ENCODE measurements around the gene ATG9B.
A peak's percentile ranks its signal among the peaks of the same experiment; 100 is the strongest.
"Not testable (repeated sequence)": the region's sequence is repeated elsewhere in the genome, so short reads cannot be mapped to it uniquely, and the experiment has no call there.

ATG9B gene

GRCh38 chr7:151026771-151027727 is 2.8 kb upstream of the ATG9B start:
- Histone ChIP-seq H3K27me3 (ENCODE audit: control insufficient read depth in 1 of 2, insufficient read depth in 1 of 2, low read length in 2 of 2) (peaks cover 7 to 14% of the 10 kb centered on the region in 2 experiments), H3K4me3 (ENCODE audit: insufficient read depth in 1 of 2, low read depth in 1 of 2, low read length in 2 of 2) (peak overlapping the region in 1 of 2 experiments; percentile 92), H4K8ac (ENCODE audit: low read length) (peak overlapping the region; percentile 80), H3K9ac (ENCODE audit: low read length) (peak overlapping the region; percentile 92)
- H2BK15ac ChIP-seq (ENCODE audit: low read depth, poor library complexity, severe bottlenecking); H2BK12ac ChIP-seq (ENCODE audit: low read length in 2 of 2); H3K4me1 ChIP-seq (ENCODE audit: control insufficient read depth, insufficient read depth, low read depth, low read length); H2AFZ ChIP-seq (ENCODE audit: low read depth, low read length); H3K36me3 ChIP-seq (ENCODE audit: control insufficient read depth in 1 of 2, insufficient read depth in 2 of 2, low read depth in 1 of 2, low read length in 2 of 2); H3K4me2 ChIP-seq (ENCODE audit: low read length, poor library complexity, severe bottlenecking); H2BK120ac ChIP-seq (ENCODE audit: low read depth, low read length); H3K14ac ChIP-seq (ENCODE audit: low read length in 2 of 2); H3K4ac ChIP-seq (ENCODE audit: low read depth in 1 of 2, low read length in 2 of 2); H3K18ac ChIP-seq (ENCODE audit: low read depth in 1 of 2, low read length in 2 of 2); H2BK5ac ChIP-seq (ENCODE audit: low read depth, low read length, poor library complexity, severe bottlenecking); H3K9me3 ChIP-seq (ENCODE audit: control insufficient read depth, low read length); H3K79me1 ChIP-seq (replicated peaks; ENCODE audit: low read length, poor library complexity, severe bottlenecking); H2AK5ac ChIP-seq (ENCODE audit: low read length, severe bottlenecking); H3K27ac ChIP-seq (ENCODE audit: low read length, poor library complexity, severe bottlenecking); H3K23ac ChIP-seq (ENCODE audit: low read length in 2 of 2); H4K91ac ChIP-seq (ENCODE audit: low read length): not testable (repeated sequence)
- WGBS = 34% methylated on average over 16 of the region's 19 CpGs
- DNase-seq = peak; percentile 12

DNA sequence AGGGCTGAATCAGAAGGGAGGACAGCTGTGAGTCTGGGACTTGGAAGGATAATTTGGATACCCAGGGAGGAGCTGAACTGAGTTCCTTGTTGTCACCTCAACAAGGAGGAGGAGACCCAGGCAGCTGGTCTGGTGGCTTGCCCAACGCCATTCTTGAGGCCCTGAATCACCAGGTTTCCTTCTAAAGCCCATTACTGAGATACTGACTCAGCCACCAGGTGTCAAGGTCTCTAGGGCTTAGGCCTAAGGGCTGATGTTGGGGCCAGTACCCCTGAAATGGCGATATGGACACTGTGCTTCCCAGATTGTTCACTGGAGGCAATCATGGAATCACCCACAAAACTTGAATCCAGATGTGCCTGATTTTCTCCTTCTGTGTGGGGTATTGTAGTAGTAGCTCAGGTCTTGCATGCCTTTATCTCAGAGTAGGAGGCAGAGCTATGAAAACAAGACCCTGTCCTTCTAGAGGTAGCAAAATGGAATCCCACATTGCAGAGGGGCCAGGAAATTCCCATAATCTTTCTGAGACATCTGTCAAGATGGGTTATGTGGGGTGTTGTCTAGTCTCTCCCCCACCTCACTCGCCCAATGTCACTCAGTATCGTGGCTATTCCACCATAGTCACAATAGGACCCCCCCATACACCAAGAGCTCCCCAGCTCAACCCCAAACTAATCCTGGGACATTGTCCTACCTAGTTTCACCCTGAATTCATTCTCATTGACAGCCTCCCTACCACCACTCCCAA is 1.8 kb upstream of the ATG9B start:
- Histone ChIP-seq H2BK5ac (ENCODE audit: low read depth, low read length, poor library complexity, severe bottlenecking) (no peak overlapping the region), H4K91ac (ENCODE audit: low read length) (no peak overlapping the region), H3K79me1 (replicated peaks; ENCODE audit: low read length, poor library complexity, severe bottlenecking) (peaks cover 5% of the 10 kb centered on the region), H4K8ac (ENCODE audit: low read length) (no peak overlapping the region), H2BK15ac (ENCODE audit: low read depth, poor library complexity, severe bottlenecking) (no peak overlapping the region), H3K4me1 (ENCODE audit: control insufficient read depth, insufficient read depth, low read depth, low read length) (peaks cover 6% of the 10 kb centered on the region), H2BK12ac (ENCODE audit: low read length in 2 of 2) (no peak overlapping the region), H3K4ac (ENCODE audit: low read depth in 1 of 2, low read length in 2 of 2) (no peak overlapping the region), H2AK5ac (ENCODE audit: low read length, severe bottlenecking) (no peak overlapping the region), H3K4me2 (ENCODE audit: low read length, poor library complexity, severe bottlenecking) (no peak overlapping the region), H3K23ac (ENCODE audit: low read length in 2 of 2) (no peak overlapping the region), H3K14ac (ENCODE audit: low read length in 2 of 2) (no peak overlapping the region), H3K18ac (ENCODE audit: low read depth in 1 of 2, low read length in 2 of 2) (no peak overlapping the region), H3K36me3 (ENCODE audit: control insufficient read depth in 1 of 2, insufficient read depth in 2 of 2, low read depth in 1 of 2, low read length in 2 of 2) (no peaks in the 10 kb centered on the region), H3K4me3 (ENCODE audit: insufficient read depth in 1 of 2, low read depth in 1 of 2, low read length in 2 of 2) (no peak overlapping the region), H3K27me3 (ENCODE audit: control insufficient read depth in 1 of 2, insufficient read depth in 1 of 2, low read length in 2 of 2) (peaks cover 11 to 16% of the 10 kb centered on the region in 2 experiments), H3K9me3 (ENCODE audit: control insufficient read depth, low read length) (no peaks in the 10 kb centered on the region), H2BK120ac (ENCODE audit: low read depth, low read length) (no peak overlapping the region), H2AFZ (ENCODE audit: low read depth, low read length) (no peak overlapping the region), H3K27ac (ENCODE audit: low read length, poor library complexity, severe bottlenecking) (no peak overlapping the region), H3K9ac (ENCODE audit: low read length) (no peak overlapping the region)
- 90% methylated on average over 4 of the region's 4 CpGs for WGBS
- peak; percentile 46 for DNase-seq

- 88% methylated on average over 9 of the region's 10 CpGs for WGBS
- DNase-seq = no peak
- H2BK5ac ChIP-seq (ENCODE audit: low read depth, low read length, poor library complexity, severe bottlenecking) = no peak overlapping the region
- H2AK5ac ChIP-seq (ENCODE audit: low read length, severe bottlenecking) = no peak overlapping the region
- H3K4me1 ChIP-seq (ENCODE audit: control insufficient read depth, insufficient read depth, low read depth, low read length) = peaks cover 12% of the 10 kb centered on the region
- H3K79me1 ChIP-seq (replicated peaks; ENCODE audit: low read length, poor library complexity, severe bottlenecking) = no peaks in the 10 kb centered on the region
- H3K27ac ChIP-seq (ENCODE audit: low read length, poor library complexity, severe bottlenecking) = no peak overlapping the region
- peak overlapping the region in 1 of 2 experiments; percentile 5 for H3K4me3 ChIP-seq (ENCODE audit: insufficient read depth in 1 of 2, low read depth in 1 of 2, low read length in 2 of 2)
- H2BK12ac ChIP-seq (ENCODE audit: low read length in 2 of 2) = peak overlapping the region in 1 of 2 experiments; percentile 76
- H3K14ac ChIP-seq (ENCODE audit: low read length in 2 of 2) = peak overlapping the region in 1 of 2 experiments; percentile 56
- H3K23ac ChIP-seq (ENCODE audit: low read length in 2 of 2) = peak overlapping the region in 1 of 2 experiments; percentile 24
- H3K36me3 ChIP-seq (ENCODE audit: control insufficient read depth in 1 of 2, insufficient read depth in 2 of 2, low read depth in 1 of 2, low read length in 2 of 2) = no peaks in the 10 kb centered on the region
- H3K4ac ChIP-seq (ENCODE audit: low read depth in 1 of 2, low read length in 2 of 2) = peak overlapping the region; percentile 14 to 17
- H3K9ac ChIP-seq (ENCODE audit: low read length) = no peak overlapping the region
- no peak overlapping the region for H4K8ac ChIP-seq (ENCODE audit: low read length)
- peak overlapping the region; percentile 31 for H4K91ac ChIP-seq (ENCODE audit: low read length)
- no peak overlapping the region for H2BK120ac ChIP-seq (ENCODE audit: low read depth, low read length)
- no peak overlapping the region for H2AFZ ChIP-seq (ENCODE audit: low read depth, low read length)
- H3K4me2 ChIP-seq (ENCODE audit: low read length, poor library complexity, severe bottlenecking) = no peak overlapping the region
- peaks cover 39 to 41% of the 10 kb centered on the region in 2 experiments for H3K27me3 ChIP-seq (ENCODE audit: control insufficient read depth in 1 of 2, insufficient read depth in 1 of 2, low read length in 2 of 2)
- H3K18ac ChIP-seq (ENCODE audit: low read depth in 1 of 2, low read length in 2 of 2) = no peak overlapping the region
- no peak overlapping the region for H2BK15ac ChIP-seq (ENCODE audit: low read depth, poor library complexity, severe bottlenecking)
- H3K9me3 ChIP-seq (ENCODE audit: control insufficient read depth, low read length) = no peaks in the 10 kb centered on the region
Observed at GRCh38 chr7:151023232-151023631, 1.1 kb downstream of the ATG9B start.

DNA sequence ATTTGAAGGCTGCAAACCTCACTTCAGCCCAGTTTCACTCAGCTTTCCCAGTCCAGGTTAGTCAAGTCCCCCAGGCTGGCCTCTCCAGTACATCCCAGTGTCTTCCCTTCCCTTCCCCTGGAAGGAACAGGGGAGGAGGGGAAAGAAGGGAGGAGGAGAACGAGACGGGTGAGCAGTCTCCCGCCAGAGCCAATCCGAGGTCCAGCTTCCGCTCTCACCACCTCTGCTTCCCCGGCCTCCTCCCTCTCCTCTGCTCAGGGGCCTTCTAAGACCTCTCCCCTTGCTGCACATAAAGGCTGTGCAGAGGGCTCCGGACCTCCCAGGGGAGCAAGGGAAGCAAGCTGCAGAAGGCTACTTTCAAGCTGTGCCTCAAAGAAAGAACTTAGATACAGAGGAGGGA is 4.1 kb downstream of the ATG9B start:
- Histone ChIP-seq H3K18ac (ENCODE audit: low read depth in 1 of 2, low read length in 2 of 2) (peak overlapping the region in 1 of 2 experiments; percentile 89), H3K79me1 (replicated peaks; ENCODE audit: low read length, poor library complexity, severe bottlenecking) (no peaks in the 10 kb centered on the region), H3K27me3 (ENCODE audit: control insufficient read depth in 1 of 2, insufficient read depth in 1 of 2, low read length in 2 of 2) (peaks cover 56 to 60% of the 10 kb centered on the region in 2 experiments), H2BK15ac (ENCODE audit: low read depth, poor library complexity, severe bottlenecking) (peak overlapping the region; percentile 44), H3K27ac (ENCODE audit: low read length, poor library complexity, severe bottlenecking) (no peak overlapping the region), H2BK5ac (ENCODE audit: low read depth, low read length, poor library complexity, severe bottlenecking) (no peak overlapping the region), H3K14ac (ENCODE audit: low read length in 2 of 2) (no peak overlapping the region), H3K23ac (ENCODE audit: low read length in 2 of 2) (no peak overlapping the region), H2BK12ac (ENCODE audit: low read length in 2 of 2) (peak overlapping the region in 1 of 2 experiments; percentile 42), H2BK120ac (ENCODE audit: low read depth, low read length) (peak overlapping the region; percentile 67), H2AK5ac (ENCODE audit: low read length, severe bottlenecking) (no peak overlapping the region), H4K8ac (ENCODE audit: low read length) (peak overlapping the region; percentile 77), H3K9me3 (ENCODE audit: control insufficient read depth, low read length) (no peaks in the 10 kb centered on the region), H2AFZ (ENCODE audit: low read depth, low read length) (no peak overlapping the region), H3K4ac (ENCODE audit: low read depth in 1 of 2, low read length in 2 of 2) (no peak overlapping the region), H3K4me1 (ENCODE audit: control insufficient read depth, insufficient read depth, low read depth, low read length) (peaks cover 14% of the 10 kb centered on the region), H3K4me2 (ENCODE audit: low read length, poor library complexity, severe bottlenecking) (no peak overlapping the region), H3K4me3 (ENCODE audit: insufficient read depth in 1 of 2, low read depth in 1 of 2, low read length in 2 of 2) (no peak overlapping the region), H3K36me3 (ENCODE audit: control insufficient read depth in 1 of 2, insufficient read depth in 2 of 2, low read depth in 1 of 2, low read length in 2 of 2) (no peaks in the 10 kb centered on the region), H4K91ac (ENCODE audit: low read length) (peak overlapping the region; percentile 87), H3K9ac (ENCODE audit: low read length) (no peak overlapping the region)
- 20% methylated on average over 7 of the region's 7 CpGs for WGBS
- DNase-seq = peak; percentile 39
